ENCODE results near the gene CD44.

CD44 gene

GRCh38 chr11:35160902-35161597, 22.1 kb downstream of the CD44 start:
- DNase-seq, result no peak

GRCh38 chr11:35162745-35163144, 23.8 kb downstream of the CD44 start:
- DNase-seq, result no peak

- DNase-seq, result no peak
These were observed 24.2 kb downstream of the CD44 start for GRCh38 chr11:35163209-35163608.

- no peak for DNase-seq
These were observed 24.9 kb downstream of the CD44 start for GRCh38 chr11:35163702-35164496.

DNA sequence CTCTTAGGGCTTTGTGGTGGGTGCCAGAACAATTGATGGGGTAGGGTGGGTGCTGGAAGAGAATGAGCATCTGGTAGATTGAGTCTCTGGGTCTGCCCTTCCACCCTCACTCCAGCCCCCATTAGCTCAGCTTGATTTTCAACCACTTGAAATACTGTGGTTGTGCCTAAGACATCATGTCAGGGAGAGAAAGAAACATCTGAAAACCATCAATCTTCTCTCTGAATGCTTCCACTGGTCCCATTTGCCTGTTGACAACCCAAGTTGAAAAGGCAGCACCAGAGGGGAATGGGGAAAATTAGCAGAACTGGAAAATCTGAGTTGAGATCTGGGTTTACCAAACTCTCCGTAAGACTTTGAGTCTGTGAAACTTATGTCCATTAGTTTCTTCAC, 26.1 kb downstream of the CD44 start:
- DNase-seq, result no peak

DNA sequence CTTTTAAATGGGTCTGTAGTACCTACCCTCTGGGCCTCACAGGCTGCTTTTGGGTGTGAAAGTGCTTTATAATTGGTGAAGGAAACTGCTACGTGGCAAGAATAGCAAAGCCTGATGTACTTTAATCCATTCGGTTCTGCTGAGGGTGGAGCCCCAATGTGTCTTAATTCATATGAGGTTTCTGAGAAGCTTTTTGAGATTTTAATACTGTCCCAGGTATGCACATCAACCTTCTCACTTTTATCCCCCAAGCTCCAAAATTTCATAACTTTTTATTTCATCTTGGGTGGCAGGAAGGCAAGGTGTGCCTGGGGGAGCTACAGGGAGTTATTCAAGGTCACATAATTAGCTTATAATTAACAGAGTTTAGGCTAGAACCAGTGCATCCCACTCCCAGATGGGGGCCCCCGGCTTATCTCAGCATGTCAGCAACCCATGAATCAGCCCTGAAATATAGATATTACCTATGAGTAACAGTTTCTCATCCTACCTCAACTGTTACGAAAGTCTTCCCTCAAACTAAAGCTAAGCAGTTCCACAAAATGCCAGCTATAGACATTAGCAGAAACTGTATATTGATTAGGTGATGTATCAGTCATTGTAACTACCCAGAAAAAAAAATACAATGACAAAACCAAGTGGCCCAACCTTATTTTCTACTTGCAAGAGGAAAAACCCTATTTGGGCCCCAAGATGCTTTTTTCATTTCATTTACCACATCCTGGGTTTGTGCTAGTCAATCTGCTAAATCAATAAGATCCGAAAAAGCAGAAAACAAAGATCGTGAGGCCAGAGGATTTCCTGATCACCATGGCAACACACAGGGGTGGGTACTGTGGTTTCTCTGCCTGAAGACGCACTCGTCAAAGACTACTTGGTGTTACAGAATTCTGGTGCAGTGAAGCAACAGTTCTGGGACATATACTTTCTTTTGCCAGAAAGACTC, 26.7 kb downstream of the CD44 start:
- peak; percentile 76 for DNase-seq

GRCh38 chr11:35166369-35167360, 27.7 kb downstream of the CD44 start:
- DNase-seq, result no peak

DNA sequence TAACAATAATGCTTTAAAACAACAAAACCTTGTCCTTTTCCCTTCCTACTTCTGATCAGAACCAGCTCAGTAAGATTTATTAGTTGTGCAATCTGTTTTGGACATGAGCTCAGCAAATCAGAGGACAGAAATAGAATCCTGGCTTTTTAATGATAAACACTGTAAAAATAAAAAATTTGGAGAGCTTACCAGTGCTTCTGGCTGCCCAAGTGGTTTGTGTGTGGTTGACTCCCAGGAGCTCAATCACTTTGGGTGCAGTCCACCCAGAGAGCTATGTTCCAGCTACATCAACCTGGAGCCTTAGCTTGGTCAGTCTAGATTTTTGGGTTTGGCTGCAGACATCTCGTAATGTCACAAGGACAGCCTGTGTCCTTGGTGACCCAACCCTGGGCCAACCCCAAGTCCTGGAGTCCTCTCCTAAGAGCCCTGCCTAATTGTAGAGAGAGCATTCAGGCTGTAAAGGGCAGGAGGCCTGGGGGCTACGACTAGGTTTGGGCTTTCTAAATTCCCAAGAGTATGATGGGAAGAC, 28.5 kb downstream of the CD44 start:
- no peak for DNase-seq

DNA sequence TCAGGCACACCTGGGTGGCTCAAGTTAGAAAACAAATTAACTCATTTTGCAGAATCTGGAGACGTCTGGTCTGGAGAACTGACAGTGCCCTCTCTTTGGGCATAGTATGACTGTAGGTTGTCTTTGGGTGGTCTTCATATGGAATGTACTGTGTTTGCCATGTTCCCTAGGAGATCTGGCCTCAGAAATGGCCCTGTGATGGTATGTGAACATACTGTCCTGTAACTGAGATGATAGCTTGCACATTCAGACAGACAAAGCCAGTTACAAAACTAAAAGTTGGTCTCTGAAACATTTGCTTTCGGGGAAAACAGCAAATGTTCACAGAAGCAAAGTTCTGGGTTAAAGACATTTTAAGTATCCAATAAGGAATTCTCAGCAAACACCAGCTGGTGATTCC, 29.7 kb downstream of the CD44 start:
- DNase-seq, result no peak

DNA sequence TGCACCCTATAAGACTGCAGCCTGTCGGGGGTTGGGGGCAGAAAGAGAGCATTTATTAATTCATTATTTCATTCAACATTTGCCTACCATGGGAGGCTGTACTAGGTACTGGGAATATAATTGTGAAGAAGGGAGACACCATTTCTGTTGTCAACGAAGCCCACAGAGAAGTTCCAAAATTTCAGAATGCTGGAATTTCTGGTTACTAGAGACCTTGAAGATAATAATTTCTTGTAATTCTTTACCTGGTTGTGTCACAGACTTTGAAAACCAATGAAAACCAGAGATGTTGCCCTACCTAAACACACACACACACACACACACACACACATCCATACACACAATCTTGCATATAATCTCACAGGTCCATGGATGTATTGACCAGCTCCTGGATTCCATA, 30.1 kb downstream of the CD44 start:
- DNase-seq, result no peak

DNA sequence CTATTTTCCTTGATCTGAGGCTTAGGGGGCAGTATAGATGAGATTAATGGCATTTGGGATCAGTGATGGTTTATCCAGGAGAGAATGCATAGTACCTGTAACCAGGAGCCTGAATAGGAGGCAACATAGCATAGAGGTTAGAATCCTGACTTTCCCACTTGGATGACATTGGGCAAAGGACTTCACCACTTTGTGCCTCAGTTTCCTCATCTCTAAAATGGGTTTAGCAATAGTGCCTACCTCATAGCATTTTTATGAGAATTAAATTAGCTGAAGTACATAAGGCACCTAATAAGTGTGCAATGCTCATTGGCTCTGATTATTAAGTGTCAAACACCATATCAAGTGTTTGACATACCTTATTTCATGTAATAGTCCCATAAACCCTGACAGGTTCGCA, 30.8 kb downstream of the CD44 start:
- no peak for DNase-seq

- no peak for DNase-seq
These were observed 31.5 kb downstream of the CD44 start for GRCh38 chr11:35170503-35170902.

- no peak for DNase-seq
These were observed 32.3 kb downstream of the CD44 start for GRCh38 chr11:35171226-35171625.

DNA sequence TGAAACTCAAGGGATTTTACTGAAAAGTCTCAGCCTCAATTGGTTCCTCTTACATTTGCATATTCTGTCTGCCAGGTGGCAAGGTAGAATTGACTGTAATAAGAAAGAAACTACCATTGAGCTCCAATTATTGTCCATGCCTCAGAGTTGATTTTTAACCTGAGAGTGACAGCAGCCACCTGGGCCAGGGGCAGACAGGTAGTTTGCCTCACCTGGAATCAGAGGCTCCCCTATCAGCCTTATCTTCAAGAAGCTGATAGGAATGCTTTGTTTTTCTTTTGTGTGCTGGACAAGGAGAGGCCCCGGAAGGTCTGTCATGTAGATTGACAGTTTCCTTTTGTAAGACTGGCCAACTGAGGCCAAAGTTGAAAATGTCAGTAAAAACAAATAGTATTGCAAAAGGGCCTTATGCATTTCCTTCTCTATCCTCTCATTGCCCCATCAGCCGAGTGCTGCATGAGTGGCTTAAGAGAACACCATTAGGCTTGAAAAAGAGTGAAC, 34.1 kb downstream of the CD44 start:
- DNase-seq, result no peak

GRCh38 chr11:35173616-35174566, 34.9 kb downstream of the CD44 start:
- no peak for DNase-seq

- no peak for DNase-seq
These were observed 35.7 kb downstream of the CD44 start for GRCh38 chr11:35174666-35175065.

- no peak for DNase-seq
These were observed 38.4 kb downstream of the CD44 start for GRCh38 chr11:35177370-35177769.

DNA sequence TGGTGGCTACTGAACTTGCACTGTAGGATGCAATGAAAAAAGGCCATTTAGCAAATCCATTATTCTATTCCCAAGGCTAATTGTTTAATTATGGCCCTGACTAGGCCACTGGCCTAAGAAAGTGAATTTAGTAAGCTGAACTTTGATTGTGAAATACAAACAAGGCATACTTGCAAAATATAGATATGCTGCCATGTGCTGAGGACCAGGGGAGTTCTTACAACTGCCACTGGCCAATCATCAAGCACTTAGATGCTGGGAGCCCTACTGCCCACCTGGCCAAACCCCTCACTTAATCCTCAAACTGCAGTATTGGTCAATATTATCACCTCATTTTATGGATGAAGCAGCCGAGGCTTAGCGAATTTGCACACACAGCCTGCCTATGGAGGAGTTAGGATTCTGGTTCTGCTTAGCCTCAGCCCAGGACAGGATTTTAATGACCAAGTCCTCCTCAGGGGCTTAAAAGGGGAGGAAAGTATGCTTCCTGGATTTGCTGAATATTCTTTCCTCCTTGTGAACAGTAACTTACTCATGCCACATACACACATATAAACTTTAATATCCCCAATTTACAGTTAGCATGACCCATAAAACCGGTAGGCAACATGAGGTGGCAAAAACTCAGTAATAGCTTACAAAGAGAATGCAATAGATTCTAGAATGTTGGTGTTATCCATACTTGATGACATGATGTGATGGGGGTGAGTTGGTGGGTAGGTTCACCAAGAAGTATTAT, 39.3 kb downstream of the CD44 start:
- no peak for DNase-seq

DNA sequence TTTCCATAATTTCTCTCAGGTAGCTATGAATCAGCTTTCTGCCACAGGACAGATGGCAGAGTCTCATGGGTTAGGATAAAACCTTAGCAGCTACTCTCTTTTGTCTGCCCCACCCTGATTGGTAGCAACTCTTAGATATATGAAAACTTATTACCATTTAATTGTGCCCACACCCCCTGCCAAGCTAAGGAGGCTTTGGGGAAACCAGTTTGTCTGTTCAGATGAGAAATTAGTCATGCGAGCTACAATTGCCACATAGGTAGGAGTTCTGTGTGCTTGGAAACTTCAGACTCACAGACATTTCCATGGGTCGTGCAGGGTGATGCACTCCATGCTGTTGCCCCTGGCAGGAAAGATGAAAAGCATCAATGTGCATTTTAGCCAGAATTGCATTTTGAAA, 39.9 kb downstream of the CD44 start:
- no peak for DNase-seq
